KOPT-K1 (cell line): ENCODE results near the gene GRM7.

Experiments used
- H3K27ac ChIP-seq: fragments of 200-600 bp; sonication (generic); 2 replicates; pipeline ENCODE4 v1.5.1; 2016; ENCODE audit warnings: antibody characterized with exemption, mild to moderate bottlenecking, low read depth, low read length; ENCODE audit not compliant: poor library complexity, severe bottlenecking
- H3K36me3 ChIP-seq: fragments of 200-600 bp; sonication (generic); 2 replicates; pipeline ENCODE4 v1.5.1; 2017; ENCODE audit warnings: antibody characterized with exemption, mild to moderate bottlenecking, low read length, moderate library complexity; ENCODE audit not compliant: insufficient read depth
- H3K9me3 ChIP-seq: fragments of 200-600 bp; sonication (generic); 2 replicates; pipeline ENCODE4 v1.5.1; 2017; ENCODE audit warnings: antibody characterized with exemption, low read length, mild to moderate bottlenecking; ENCODE audit not compliant: insufficient read depth, poor library complexity, severe bottlenecking

The GRM7 gene

GRCh38 chr3:7568526-7569184, 707.7 kb downstream of the GRM7 start:
- Histone ChIP-seq H3K9me3 (no peaks in the 10 kb centered on the region), H3K27ac (no peak overlapping the region)

DNA sequence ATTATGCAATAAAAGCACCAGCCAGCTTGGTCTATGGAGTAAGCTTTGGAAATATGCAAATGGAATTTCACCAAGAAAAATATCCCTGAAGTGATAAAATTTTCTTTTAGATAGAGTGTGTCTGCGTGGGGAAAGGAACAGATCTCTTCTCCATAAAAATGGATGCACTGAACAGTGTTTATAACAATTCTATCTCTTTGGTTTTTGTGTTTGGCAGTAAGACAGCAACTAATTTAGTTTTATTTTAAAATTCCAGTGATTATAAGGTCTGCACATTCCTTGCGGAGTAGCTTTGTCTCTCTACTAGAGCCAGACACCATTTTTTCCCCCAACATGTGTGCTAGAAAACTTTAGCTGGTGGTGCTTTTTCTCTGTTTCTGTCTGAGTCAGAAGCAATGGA, 712.4 kb downstream of the GRM7 start:
- Histone ChIP-seq H3K36me3 (no peaks in the 10 kb centered on the region), H3K9me3 (no peaks in the 10 kb centered on the region)

More at GRCh38 chr3:7568526-7569184, 707.7 kb downstream of the GRM7 start:
- H3K36me3 ChIP-seq, result no peaks in the 10 kb centered on the region

DNA sequence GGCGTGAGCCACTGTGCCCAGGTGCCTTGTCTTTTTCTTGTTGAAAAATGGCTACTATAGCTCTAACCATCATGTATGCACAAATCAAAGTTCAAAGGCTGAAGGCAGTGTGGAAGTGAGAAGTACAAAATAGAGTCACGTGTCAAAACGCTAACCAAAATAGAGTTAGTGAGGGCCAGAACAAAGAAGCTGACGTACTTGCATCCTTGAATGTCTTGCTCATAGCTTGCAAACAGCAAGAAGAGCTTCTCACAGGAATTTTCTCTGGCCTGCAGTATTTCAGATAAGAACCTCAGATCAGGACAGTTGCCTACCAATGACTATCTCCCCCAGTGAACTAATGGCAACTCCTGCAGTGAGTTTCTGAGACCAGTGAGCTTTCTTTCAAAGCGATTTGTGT, 713.5 kb downstream of the GRM7 start:
- no peak overlapping the region for H3K27ac ChIP-seq
- no peaks in the 10 kb centered on the region for H3K9me3 ChIP-seq

More for the DNA sequence above, 712.4 kb downstream of the GRM7 start:
- no peak overlapping the region for H3K27ac ChIP-seq

DNA sequence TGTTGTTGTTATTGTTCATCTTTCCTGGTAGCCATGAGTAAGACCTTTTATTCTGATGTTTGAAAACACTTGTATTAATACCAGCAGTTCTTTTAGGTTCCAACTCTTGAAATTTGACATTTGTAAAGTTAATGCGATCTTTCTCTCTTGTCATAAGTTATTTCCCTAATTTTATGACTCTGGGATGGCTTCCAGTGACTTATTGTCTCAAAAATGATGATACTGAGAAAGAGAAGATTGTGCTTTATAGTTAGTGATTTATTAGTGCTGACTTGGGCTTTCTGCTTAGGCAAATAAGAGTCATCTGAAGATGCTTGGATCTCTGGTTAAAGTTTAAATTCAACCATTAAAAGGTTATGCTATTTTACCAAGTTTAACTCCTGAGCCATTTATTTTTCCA, 715.2 kb downstream of the GRM7 start:
- Histone ChIP-seq H3K27ac (no peak overlapping the region), H3K9me3 (no peaks in the 10 kb centered on the region), H3K36me3 (no peaks in the 10 kb centered on the region)

More for the DNA sequence above, 713.5 kb downstream of the GRM7 start:
- H3K36me3 ChIP-seq, result no peaks in the 10 kb centered on the region

DNA sequence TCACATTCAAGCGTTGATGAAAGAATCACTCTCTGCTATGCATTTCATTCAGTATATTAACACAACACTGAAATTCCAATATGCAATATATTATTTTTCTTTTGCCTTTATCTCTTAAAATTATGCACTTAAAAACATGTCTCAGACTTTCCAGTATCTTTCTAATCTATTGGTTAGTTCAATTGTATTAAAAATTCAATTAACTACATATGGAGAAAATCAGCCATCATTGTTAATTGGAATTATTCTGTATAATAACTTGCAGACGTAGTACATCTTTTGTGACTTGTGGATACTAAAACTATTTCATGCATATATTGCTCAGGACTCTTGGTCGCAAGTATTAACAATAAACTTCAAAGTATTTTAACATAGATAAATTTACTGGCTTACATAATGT, 715.6 kb downstream of the GRM7 start:
- Histone ChIP-seq H3K9me3 (no peaks in the 10 kb centered on the region), H3K27ac (no peak overlapping the region), H3K36me3 (no peaks in the 10 kb centered on the region)

- Histone ChIP-seq H3K36me3 (no peaks in the 10 kb centered on the region), H3K9me3 (no peaks in the 10 kb centered on the region), H3K27ac (no peak overlapping the region)
Observed at GRCh38 chr3:7577513-7577912, 716.6 kb downstream of the GRM7 start.

DNA sequence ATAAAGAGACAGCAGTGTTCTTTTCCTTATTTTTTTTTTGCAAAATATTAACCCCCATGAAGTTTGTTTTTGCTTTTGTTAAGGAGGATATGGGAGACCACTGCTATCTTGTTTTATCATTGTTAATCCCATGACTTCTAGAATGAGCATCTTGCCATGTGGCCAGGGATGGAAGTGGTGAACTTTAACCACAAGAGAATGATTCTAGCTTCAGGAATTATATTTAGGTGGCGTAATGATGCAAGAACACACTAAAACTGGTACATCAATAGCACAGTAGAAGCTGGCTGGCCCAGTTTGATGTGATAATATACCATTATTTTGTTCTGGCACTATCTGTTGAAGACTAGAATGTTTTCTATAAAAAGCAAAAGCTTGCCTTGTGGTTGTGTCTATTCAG, 720.9 kb downstream of the GRM7 start:
- no peaks in the 10 kb centered on the region for H3K36me3 ChIP-seq
- no peak overlapping the region for H3K27ac ChIP-seq
- no peaks in the 10 kb centered on the region for H3K9me3 ChIP-seq

DNA sequence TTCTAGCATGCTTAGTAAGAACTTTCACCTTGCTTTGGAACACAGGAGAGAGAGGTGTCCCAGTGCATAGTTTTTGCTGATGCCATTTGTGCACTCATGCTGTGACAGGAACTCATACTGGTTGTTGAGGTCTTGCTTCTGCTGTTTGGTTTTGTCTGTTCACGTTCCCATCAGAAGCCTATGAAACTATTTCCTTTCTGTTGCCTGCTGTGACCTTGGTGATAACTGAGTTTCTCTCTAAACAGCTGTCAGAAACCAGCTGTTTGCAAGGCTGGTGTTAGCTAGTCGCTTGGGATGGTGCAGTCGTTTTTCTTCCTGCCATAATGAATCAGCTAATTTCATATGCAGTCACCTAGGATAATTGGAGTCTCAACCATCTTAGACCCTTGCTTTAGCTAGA, 724.1 kb downstream of the GRM7 start:
- Histone ChIP-seq H3K27ac (no peak overlapping the region), H3K9me3 (no peaks in the 10 kb centered on the region), H3K36me3 (no peaks in the 10 kb centered on the region)

- Histone ChIP-seq H3K27ac (no peak overlapping the region), H3K36me3 (no peaks in the 10 kb centered on the region), H3K9me3 (no peaks in the 10 kb centered on the region)
Observed at GRCh38 chr3:7588236-7588635, 727.3 kb downstream of the GRM7 start.

- Histone ChIP-seq H3K36me3 (no peaks in the 10 kb centered on the region), H3K27ac (no peak overlapping the region), H3K9me3 (no peaks in the 10 kb centered on the region)
Observed at GRCh38 chr3:7589526-7589925, 728.6 kb downstream of the GRM7 start.

DNA sequence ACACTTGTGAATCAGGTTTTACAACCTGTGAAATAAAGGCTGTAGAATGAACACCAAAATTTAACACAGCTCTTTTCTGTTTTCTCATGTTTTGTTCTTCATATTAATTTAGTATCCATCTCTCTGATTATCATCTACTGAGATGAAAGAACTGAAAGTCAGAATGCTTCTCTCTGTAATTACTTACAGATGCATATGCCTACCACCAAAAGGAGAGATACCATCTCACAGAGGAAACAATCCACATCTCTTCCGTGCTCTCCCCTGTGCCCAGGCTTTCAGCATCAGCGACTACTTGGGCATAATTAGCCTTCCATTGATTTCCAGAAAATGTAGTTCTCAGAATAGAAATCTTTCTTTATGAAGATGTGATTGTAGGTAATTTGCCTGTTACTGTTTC, 741.4 kb downstream of the GRM7 start:
- H3K27ac ChIP-seq, result no peak overlapping the region
- H3K9me3 ChIP-seq, result no peaks in the 10 kb centered on the region
- H3K36me3 ChIP-seq, result no peaks in the 10 kb centered on the region

DNA sequence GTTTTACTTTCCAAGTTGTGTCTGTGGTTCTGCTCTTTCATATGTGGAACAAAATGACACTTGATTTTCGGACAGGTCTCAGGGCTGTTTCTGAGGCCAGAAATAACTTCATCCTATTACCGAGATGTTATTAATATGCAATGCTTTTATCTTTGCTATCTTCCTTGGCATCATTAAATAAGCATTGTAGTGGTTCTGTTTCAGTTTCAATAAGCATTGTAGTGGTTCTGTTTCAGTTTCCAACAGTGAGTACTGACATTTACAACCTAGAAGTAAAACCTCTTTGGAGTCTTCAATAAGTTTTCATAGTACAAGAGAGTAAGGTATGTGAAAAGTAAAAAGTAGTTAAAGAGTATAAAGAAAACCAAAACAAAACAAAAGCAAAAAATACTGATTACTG, 746.2 kb downstream of the GRM7 start:
- H3K27ac ChIP-seq, result no peak overlapping the region
- no peaks in the 10 kb centered on the region for H3K36me3 ChIP-seq
- no peaks in the 10 kb centered on the region for H3K9me3 ChIP-seq

DNA sequence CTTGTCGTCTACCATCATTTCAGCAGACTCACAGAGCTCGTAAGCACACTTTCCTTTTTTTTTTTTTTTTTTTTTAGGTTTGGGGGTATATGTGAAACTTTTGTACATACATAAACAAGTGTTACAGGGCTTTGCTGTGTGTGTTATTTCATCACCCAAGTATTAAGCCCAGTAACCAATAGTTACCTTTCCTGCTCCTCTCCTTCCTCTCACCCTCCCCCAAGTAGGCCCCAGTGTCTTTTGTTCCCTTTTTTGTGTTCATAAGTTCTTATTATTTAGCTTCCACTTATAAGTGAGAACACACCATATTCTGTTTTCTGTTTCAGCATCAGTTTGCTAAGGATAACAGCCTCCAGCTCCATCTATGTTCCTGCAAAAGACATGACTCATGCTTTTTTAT, 746.8 kb downstream of the GRM7 start:
- Histone ChIP-seq H3K36me3 (no peaks in the 10 kb centered on the region), H3K9me3 (no peaks in the 10 kb centered on the region), H3K27ac (no peak overlapping the region)

GRCh38 chr3:7610634-7611033, 749.7 kb downstream of the GRM7 start:
- no peaks in the 10 kb centered on the region for H3K9me3 ChIP-seq
- H3K36me3 ChIP-seq, result no peaks in the 10 kb centered on the region
- H3K27ac ChIP-seq, result no peak overlapping the region

GRCh38 chr3:7615043-7615442, 754.1 kb downstream of the GRM7 start:
- Histone ChIP-seq H3K36me3 (no peaks in the 10 kb centered on the region), H3K9me3 (no peaks in the 10 kb centered on the region), H3K27ac (no peak overlapping the region)

- no peak overlapping the region for H3K27ac ChIP-seq
- no peaks in the 10 kb centered on the region for H3K9me3 ChIP-seq
- no peaks in the 10 kb centered on the region for H3K36me3 ChIP-seq
Observed at GRCh38 chr3:7618606-7619005, 757.7 kb downstream of the GRM7 start.
